Fibroblast of gingiva (primary cell): Measurements from ENCODE around the gene ECM2.
"Not testable (repeated sequence)": the region's sequence is repeated elsewhere in the genome, so short reads cannot be mapped to it uniquely, and the experiment has no call there.

ENCODE experiments used
- DNase-seq: peaks from one replicate; pipeline ENCODE4 v3.0.0-alpha.2; 2011; ENCODE audit warnings: low read depth

The ECM2 gene

DNA sequence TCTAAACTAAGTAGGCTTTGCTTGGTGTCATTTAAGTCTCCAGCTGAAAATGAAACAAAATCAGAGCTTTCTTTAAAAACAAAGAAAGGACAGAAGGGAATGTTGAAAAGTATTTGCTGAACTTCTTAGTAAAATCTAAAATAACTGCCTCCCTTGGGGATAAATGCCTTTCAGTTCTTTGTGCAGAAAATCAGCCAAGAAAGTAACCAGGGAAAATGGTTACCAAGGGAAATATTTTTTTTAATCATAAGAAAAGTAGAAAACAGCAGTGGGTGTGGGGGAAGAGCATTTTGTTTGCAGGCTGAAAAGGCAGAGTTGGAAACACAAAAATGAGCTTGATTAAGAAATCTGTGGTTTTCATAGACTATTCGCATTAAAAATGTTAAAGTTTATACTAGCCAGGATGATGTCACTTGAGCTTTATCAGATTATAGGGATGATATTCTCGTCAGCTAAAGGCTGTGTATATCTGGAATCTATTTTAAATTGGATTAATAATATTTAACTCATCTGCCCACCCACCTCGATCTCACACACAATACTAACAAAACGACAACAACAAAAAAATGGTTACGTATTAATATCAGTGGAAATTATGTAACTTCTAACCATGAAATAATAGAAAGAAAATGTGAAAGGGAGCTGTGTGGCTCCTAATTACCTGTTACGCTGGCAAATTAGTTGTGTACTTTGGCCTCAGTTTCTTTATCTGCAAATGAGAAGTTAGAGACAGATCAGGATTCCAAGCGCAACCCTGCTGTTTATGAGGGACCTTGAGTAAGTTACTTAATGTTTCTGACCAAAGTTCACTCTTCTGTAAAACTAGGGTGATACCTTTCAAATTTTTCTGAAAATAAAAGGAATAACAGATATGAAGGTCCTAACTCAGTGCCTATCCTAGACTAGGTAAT lies at the start of gene ECM2:
TSS of gene ECM2 (minus strand) at position 51 of the 911 bp plus-strand sequence. CDS start 13,124 bp downstream, outside the sequence.
- peak; percentile 90 for DNase-seq

- DNase-seq, result peak; percentile 27
Observed at GRCh38 chr9:92576175-92576574, 40.4 kb upstream of the ECM2 start.

DNA sequence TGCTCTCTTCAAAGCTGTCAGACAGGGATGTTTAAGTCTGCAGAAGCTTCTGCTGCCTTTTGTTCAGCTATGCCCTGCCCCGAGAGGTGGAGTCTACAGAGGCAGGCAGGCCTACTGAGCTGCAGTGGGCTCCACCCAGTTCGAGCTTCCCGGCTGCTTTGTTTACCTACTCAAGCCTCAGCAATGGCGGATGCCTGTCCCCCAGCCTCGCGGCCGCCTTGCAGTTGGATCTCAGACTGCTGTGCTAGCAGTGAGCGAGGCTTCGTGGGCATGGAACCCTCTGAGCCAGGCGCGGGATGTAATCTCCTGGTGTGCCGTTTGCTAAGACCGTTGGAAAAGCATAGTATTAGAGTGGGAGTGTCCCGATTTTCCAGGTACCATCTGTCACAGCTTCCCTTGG lies 37.8 kb upstream of the ECM2 start:
- not testable (repeated sequence) for DNase-seq

DNA sequence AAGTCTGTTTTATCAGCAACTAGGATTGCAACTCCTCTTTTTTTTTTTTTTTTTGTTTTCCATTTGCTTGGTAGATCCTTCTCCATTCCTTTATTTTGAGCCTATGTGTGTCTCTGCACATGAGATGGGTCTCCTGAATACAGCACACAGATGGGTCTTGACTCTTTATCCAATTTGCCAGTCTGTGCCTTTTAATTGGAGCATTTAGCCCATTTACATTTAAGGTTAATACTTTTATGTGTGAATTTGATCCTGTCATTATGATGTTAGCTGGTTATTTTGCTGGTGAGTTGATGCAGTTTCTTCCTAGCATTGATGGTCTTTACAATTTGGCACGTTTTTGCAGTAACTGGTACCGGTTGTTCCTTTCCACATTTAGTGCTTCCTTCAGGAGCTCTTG lies 36.1 kb upstream of the ECM2 start:
- DNase-seq, result not testable (repeated sequence)

DNA sequence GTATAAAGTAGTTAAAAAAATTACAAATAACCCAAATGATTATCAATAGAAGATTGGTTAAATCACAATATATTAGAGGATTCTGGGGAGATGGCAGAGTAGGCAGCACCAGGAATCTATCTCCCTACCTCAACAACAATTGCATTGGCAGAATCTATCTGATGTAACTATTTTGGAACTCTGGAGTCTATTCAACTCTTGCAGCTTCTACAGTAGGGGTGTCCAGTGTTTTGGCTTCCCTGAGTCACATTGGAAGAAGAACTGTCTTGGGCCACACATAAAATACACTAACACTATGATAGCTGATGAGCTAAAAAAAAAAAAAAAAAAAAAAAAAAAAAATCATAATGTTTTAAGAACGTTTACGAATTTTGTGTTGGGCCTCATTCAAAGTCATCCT lies 29.2 kb upstream of the ECM2 start:
- DNase-seq, result peak; percentile 36

- no peak for DNase-seq
Observed at GRCh38 chr9:92564504-92564903, 28.7 kb upstream of the ECM2 start.

DNA sequence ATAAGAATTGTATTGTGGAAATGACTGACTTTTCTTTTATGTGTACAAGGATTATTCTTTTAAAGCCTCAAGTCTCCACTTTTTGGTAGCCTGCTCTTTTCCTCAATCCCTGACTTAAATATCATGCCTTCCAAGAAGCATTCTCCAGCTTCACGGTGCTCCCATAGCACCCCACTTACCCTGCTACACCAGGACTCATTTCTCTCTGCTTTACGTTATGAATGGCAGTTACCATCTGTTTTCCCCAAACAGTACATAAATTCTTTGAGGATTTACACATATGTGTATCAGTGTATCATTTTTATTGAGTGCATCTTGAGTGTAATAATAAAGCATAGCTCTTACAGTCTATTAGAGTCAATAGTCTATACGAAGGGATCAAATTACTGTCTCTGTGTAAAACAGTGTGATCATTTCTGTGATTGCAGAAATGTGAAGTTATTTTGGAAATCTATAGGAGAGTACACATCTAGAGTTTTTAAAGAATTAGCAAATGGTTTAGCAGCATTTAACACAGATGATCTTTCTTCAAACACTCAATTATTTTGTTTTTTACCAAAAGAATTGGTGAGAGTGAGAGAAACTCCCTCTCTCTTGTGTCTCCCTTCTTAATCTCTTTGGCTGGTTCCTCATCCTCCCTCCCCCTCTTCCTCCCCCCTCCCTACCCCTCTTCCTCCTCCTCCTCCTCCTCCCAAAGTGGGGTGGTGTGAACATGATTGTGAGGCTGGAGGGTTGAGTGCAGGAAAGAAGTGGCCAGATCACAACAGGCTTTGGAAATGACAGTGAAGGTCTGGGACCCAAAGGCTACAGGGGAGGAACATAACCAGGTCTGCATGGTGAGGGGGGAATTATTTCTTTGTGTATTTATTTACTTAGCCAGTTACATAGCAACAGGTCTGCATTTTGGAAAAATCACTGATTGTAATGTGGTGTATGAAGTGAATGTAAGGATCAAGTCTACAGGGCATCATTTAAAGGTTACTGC lies 27.6 kb upstream of the ECM2 start:
- no peak for DNase-seq

GRCh38 chr9:92562461-92562967 lies 26.7 kb upstream of the ECM2 start:
- DNase-seq, result peak; percentile 48

- no peak for DNase-seq
Observed at GRCh38 chr9:92561374-92562330, 25.9 kb upstream of the ECM2 start.

DNA sequence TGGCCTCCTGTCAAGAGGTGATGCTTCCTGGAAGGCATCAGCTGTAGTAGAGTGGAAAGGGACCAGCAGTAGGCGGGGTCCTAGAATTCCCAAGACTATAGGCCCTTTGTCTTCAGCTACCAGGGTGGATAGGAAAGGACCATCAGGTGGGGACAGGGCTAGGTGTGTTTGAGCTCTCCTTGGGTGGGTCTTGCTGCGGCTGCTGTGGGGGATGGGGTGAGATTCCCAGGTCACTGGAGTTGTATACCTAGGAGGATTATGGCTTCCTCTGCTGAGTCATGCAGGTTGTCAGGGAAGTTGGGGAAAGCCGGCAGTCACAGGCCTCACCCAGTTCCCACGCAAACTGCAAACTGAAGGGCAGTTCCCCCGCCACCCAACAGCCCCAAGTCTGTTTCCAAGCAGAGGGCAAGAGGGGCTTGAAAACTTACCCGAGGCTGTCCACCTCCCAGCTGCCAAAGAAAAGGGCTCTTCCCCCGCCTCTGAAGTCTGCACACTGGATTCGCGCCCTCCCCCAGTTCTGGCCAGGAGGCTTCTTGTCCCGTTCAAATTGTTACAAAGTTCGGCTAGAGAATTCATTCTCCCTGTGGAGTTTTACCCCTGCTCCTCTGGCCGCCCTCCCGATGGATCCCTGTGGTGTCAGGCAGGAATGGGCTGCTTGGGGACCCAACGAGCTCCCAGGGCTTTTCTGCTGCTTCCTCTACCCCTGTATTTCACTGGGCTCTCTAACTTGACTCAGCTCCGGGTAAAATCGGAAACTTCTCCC lies 23.0 kb upstream of the ECM2 start:
- DNase-seq, result no peak

DNA sequence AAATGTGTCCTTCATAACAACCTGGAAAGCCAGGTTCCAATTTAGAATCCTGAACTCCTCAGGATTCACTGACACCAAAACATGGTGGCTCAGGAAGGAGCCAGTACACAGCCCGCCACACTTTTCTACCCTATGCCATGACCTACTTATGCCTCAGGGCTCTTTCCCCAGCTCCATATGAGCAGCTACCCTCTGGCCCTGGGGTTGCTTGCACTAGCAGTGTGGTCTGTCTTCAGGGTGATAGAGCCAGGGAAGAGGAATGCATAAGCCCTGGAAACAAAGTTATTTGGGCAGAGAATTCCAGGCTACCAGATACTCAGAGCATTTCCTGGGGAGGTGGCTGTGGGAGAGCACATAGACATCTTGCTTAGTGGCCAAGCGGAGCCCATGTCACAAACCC lies 15.0 kb upstream of the ECM2 start:
- no peak for DNase-seq

DNA sequence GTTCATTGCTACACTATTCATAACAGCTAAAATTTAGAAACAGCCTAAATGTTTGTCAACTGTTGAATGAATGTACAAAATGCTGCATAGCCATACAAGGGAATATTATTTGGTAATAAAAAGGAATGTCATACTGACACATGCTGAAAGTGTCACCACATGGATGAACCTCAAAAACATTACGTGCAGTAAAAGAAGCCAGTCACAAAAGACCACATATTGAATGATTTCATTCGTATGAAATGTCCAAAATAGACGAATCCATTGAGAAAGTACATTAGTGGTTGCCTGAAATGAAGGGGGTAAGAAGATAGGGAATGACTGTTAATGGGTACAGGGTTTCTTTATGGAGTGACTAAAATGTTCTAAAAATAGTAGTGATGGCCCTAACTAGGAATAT lies 11.6 kb upstream of the ECM2 start:
- DNase-seq, result no peak

DNA sequence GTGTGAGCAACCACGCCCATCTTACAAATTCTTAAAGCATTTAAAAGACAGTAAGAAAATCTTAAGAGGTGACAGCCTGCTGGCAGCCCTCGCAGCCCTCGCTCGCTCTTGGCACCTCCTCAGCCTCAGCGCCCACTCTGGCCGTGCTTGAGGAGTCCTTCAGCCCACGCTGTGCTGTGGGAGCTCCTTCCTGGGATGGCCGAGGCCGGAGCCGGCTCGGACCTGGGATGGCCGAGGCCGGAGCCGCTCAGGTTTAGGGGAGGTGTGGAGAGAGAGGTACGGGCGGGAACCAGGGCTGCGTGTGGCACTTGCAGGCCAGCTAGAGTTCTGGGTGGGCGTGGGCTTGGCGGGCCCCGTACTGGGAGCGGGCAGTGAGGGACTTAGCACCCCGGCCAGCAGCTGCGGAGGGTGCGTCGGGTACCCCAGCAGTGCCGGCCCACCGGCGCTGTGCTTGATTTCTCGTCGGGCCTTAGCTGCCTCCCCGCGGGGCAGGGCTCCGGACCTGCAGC lies 9.3 kb upstream of the ECM2 start:
- DNase-seq, result no peak

DNA sequence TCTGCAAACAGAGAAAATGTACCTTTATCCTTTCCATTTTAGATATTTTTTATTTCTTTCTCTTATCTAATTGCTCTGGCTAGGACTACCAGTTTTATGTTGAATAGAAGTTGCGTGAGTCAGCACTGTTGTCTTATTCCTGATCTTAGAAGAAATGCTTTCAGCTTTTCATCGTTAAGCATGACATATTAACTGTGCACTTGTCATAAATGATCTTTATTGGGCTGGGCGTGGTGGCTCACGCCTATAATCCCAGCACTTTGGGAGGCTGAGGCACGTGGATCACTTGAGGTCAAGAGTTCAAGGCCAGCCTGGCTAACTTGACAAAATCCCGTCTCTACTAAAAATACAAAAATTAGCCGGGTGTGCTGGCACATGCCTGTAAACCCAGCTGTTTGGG lies 8.2 kb upstream of the ECM2 start:
- DNase-seq, result no peak

- DNase-seq, result peak; percentile 73
Observed at GRCh38 chr9:92538541-92538940, 2.8 kb upstream of the ECM2 start.

DNA sequence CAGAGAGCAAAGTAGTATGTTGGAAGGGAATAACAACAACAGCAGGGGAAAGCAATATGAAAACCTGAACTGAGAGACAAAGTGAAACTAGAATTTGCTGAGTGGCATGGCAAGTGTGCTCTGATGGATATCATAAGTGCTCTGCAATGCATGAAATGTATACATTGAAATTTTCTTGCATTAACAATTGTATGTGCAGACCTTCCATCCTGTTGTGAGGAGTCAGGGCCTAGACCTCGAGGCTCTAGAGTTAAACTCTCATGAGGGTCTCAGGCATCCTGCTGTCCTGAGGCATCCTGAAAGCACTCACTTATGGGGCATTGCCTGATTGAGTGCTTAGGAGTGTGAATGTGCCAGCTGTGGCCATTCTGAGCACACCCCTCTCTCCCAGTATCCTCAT lies 1.1 kb downstream of the ECM2 start:
- no peak for DNase-seq

DNA sequence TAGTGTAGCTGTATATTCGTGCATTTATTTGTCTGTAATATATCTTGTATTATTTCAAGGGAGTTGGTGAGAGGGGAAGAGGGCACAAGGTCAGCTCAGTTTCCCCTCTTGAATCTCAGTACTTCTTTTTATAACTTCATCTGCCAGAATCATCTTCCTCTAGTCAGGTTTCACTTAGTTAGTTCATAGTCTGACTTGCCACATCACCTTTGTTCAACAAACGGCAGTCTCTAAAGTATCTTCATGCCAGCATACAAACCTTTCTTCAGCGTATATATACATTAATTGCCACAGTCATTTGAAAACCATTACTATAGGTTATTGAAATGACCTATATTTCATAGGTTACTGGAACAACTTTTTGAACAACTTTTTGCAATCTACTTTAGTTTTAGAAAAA lies 1.6 kb downstream of the ECM2 start:
- DNase-seq, result no peak

- DNase-seq, result no peak
Observed at GRCh38 chr9:92530893-92531292, 4.9 kb downstream of the ECM2 start.

DNA sequence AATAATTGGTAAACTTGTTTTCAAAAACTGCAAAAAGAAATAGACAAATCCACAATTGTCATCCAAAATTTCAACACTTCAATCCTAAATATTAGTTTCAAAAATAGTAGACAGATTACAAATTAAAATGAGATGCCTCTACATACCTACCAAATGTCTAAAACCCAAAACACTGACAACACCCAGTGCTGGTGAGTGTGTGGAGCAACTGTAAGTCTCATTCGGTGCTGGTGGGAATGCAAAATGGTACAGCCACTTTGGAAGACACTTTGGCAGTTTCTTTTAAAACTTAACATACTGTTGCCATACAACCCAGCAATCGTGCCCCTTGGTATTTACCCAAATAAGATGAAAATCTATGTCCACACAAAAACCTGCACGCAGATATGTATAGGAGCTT lies 6.7 kb downstream of the ECM2 start:
- no peak for DNase-seq

GRCh38 chr9:92528522-92528849 lies 7.3 kb downstream of the ECM2 start:
- DNase-seq, result no peak
